ENCODE results near the gene MLN.

MLN gene

GRCh38 chr6:33813990-33814985, 10.5 kb upstream of the MLN start:
- DNase-seq (ENCODE audit: low read depth) = no peak

- no peak for DNase-seq (ENCODE audit: low read depth)
These were observed 9.6 kb upstream of the MLN start for GRCh38 chr6:33813246-33813904.

GRCh38 chr6:33812669-33813068, 8.9 kb upstream of the MLN start:
- DNase-seq (ENCODE audit: low read depth) = no peak

- DNase-seq (ENCODE audit: low read depth) = no peak
These were observed 5.8 kb upstream of the MLN start for GRCh38 chr6:33809594-33809993.

- DNase-seq (ENCODE audit: low read depth) = no peak
These were observed 4.9 kb upstream of the MLN start for GRCh38 chr6:33808641-33809180.

- DNase-seq (ENCODE audit: low read depth) = no peak
These were observed 3.8 kb upstream of the MLN start for GRCh38 chr6:33807606-33808005.

- no peak for DNase-seq (ENCODE audit: low read depth)
These were observed 3.0 kb upstream of the MLN start for GRCh38 chr6:33806841-33807240.

- no peak for DNase-seq (ENCODE audit: low read depth)
These were observed 1.4 kb downstream of the MLN start for GRCh38 chr6:33802186-33802958.

GRCh38 chr6:33801611-33802010, 2.2 kb downstream of the MLN start:
- DNase-seq (ENCODE audit: low read depth) = no peak

GRCh38 chr6:33800248-33800969, 3.4 kb downstream of the MLN start:
- no peak for DNase-seq (ENCODE audit: low read depth)

GRCh38 chr6:33799454-33800113, 4.2 kb downstream of the MLN start:
- DNase-seq (ENCODE audit: low read depth) = no peak

GRCh38 chr6:33798343-33798848, 5.4 kb downstream of the MLN start:
- DNase-seq (ENCODE audit: low read depth) = no peak

GRCh38 chr6:33797626-33798342, 6.0 kb downstream of the MLN start:
- DNase-seq (ENCODE audit: low read depth) = no peak

- no peak for DNase-seq (ENCODE audit: low read depth)
These were observed 8.7 kb downstream of the MLN start for GRCh38 chr6:33794910-33795623.

- no peak for DNase-seq (ENCODE audit: low read depth)
These were observed 10.8 kb downstream of the MLN start for GRCh38 chr6:33792981-33793380.

GRCh38 chr6:33791620-33792019, 12.2 kb downstream of the MLN start:
- DNase-seq (ENCODE audit: low read depth) = no peak

- DNase-seq (ENCODE audit: low read depth) = no peak
These were observed 12.9 kb downstream of the MLN start for GRCh38 chr6:33790910-33791309.

- no peak for DNase-seq (ENCODE audit: low read depth)
These were observed 13.4 kb downstream of the MLN start for GRCh38 chr6:33790379-33790778.

GRCh38 chr6:33789550-33789895, 14.3 kb downstream of the MLN start:
- DNase-seq (ENCODE audit: low read depth) = no peak

All from stimulated activated CD8-positive, alpha-beta memory T cell treated with anti-CD3 and anti-CD28 coated beads, Interleukin-12 subunit alpha, Interleukin-12 subunit beta, amount 100 ng/mL, for 4 hours (primary cell).